Right lobe of liver (tissue), 4 donors: Measurements from ENCODE around the gene MAGI1.

Experiments used
- CTCF ChIP-seq, 4 donors: fragments of 200-600 bp in 3 of 4; fragments of 450-650 bp in 1 of 4; IDR thresholded peaks; one replicate each; pipeline versions ENCODE4 v1.5.1 to v1.8.0; 2016 to 2022; ENCODE audit warnings: antibody characterized with exemption in 4 of 4, mild to moderate bottlenecking in 2 of 4
- POLR2A ChIP-seq: fragments of 450-650 bp; IDR thresholded peaks from one replicate; pipeline ENCODE4 v1.6.1; 2017; ENCODE audit warnings: antibody characterized with exemption, mild to moderate bottlenecking
- donor health status: DM: no; HTN: no; CAD: no.
- donor health status: DM: no; HTN: no; CAD: no.
- donor health status: DM: no; HTN: yes; CAD: no.

GRCh38 chr3:65561617-65562016 is 477.1 kb downstream of the MAGI1 start:
- TF ChIP-seq POLR2A (no peak), CTCF (IDR thresholded peaks at IDR 0.05) (no peak)
